Loucy (cell line): ENCODE measurements around the gene RCAN1.

ENCODE experiments used
- EZH2phosphoT487 ChIP-seq: fragments of 200-600 bp; IDR thresholded peaks from 2 replicates; pipeline ENCODE4 v1.6.1; 2018; ENCODE audit warnings: antibody characterized with exemption, mild to moderate bottlenecking, moderate library complexity, borderline replicate concordance
- TF ChIP-seq, protein P1 (sequence below): fragments of 200-600 bp; sonication (generic); conservative IDR thresholded peaks from 2 replicates; pipeline ENCODE4 v1.5.1; 2014; ENCODE audit warnings: mild to moderate bottlenecking, antibody characterized with exemption, low read length

DNA sequence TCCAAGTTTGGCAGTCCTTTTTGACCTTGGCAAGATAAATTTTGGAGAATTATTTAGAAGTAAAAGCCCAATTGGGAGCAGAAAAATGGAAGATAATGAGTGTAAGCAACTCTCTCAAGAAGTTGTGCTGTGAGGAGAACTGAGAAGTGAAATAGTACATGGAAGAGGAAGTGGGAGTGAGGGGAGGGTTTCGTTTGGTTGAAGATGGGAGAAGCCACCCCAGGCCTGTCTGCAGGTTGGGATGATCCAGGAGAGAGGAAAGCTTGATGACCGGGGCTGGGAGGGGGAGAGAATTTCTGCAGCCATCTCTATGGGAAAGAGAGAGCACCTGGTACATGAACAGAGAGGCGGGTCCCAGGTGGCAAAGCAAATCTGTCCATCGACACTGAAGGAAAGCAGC lies 8.6 kb upstream of the RCAN1 start:
- TF ChIP-seq, protein P1, sequence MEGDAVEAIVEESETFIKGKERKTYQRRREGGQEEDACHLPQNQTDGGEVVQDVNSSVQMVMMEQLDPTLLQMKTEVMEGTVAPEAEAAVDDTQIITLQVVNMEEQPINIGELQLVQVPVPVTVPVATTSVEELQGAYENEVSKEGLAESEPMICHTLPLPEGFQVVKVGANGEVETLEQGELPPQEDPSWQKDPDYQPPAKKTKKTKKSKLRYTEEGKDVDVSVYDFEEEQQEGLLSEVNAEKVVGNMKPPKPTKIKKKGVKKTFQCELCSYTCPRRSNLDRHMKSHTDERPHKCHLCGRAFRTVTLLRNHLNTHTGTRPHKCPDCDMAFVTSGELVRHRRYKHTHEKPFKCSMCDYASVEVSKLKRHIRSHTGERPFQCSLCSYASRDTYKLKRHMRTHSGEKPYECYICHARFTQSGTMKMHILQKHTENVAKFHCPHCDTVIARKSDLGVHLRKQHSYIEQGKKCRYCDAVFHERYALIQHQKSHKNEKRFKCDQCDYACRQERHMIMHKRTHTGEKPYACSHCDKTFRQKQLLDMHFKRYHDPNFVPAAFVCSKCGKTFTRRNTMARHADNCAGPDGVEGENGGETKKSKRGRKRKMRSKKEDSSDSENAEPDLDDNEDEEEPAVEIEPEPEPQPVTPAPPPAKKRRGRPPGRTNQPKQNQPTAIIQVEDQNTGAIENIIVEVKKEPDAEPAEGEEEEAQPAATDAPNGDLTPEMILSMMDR, result no peak
- no peak for TF ChIP-seq EZH2phosphoT487
